22Rv1 (cell line): ENCODE measurements around the gene JUND.

Experiments used
- CTCF ChIP-seq: fragments of 450-650 bp; IDR thresholded peaks from 2 replicates; pipeline ENCODE4 v1.5.1; 2017; ENCODE audit warnings: mild to moderate bottlenecking
- ZFX ChIP-seq: fragments of 450-650 bp; IDR thresholded peaks from 2 replicates; pipeline ENCODE4 v1.6.1; 2017; ENCODE audit warnings: antibody characterized with exemption, borderline replicate concordance

DNA sequence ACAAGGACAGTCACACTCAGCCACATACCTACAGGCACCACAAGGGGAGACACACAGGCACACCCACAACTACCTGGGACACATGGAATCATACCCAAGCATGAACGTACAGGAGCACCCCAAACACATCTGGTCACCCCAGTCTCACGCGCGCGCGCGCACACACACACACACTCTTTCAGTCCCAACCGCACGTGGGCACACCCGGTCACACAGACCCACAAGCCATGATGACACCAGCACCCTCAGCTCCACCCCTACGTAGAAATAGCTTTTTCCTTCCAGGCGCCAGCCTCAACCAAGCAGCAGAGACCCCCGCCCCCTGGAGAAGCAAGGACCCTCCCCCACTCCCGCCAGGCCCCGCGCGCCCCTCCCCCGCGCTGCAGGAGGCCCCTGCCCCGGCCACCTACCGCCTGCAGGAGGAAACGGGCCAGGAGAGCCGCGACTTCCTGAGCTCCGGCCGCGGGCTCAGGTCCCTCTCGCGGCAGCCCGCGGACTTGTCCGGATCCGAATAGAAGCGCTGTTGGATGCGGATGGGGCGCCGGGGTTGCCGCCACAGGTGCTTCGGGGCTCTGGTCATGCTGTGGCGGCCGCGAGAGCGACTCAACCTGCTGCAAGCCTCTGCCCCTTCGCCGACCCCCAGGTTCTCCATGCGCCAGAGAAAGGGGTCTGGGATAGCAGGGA lies 48.7 kb downstream of the JUND start:
- TF ChIP-seq CTCF = peak; percentile 67
- no peak for TF ChIP-seq ZFX
